Breast epithelium (tissue), 3 donors: ENCODE results near the gene NDUFA5.

Source experiments
- CTCF ChIP-seq, 3 donors: fragments of 450-650 bp; IDR thresholded peaks; one replicate each; pipeline ENCODE4 v1.5.1; 2016 to 2017; ENCODE audit warnings: antibody characterized with exemption in 3 of 3, mild to moderate bottlenecking in 3 of 3, moderate library complexity in 3 of 3
- POLR2A ChIP-seq: fragments of 450-650 bp; IDR thresholded peaks from one replicate; pipeline ENCODE4 v1.6.1; 2016; ENCODE audit warnings: antibody characterized with exemption, mild to moderate bottlenecking, moderate library complexity
- POLR2AphosphoS5 ChIP-seq, 3 donors: sonication (generic); formaldehyde crosslinking; IDR thresholded peaks; one replicate each; pipeline ENCODE4 v1.6.1; 2017; ENCODE audit warnings: antibody characterized with exemption in 3 of 3

- TF ChIP-seq CTCF (IDR thresholded peaks at IDR 0.05) (no peak), POLR2A (no peak), POLR2AphosphoS5 (IDR thresholded peaks at IDR 0.05) (no peak)
These were observed 2.1 kb downstream of the NDUFA5 start for GRCh38 chr7:123555484-123555883.
